ENCODE results near the gene TMEM147.

The TMEM147 gene

DNA sequence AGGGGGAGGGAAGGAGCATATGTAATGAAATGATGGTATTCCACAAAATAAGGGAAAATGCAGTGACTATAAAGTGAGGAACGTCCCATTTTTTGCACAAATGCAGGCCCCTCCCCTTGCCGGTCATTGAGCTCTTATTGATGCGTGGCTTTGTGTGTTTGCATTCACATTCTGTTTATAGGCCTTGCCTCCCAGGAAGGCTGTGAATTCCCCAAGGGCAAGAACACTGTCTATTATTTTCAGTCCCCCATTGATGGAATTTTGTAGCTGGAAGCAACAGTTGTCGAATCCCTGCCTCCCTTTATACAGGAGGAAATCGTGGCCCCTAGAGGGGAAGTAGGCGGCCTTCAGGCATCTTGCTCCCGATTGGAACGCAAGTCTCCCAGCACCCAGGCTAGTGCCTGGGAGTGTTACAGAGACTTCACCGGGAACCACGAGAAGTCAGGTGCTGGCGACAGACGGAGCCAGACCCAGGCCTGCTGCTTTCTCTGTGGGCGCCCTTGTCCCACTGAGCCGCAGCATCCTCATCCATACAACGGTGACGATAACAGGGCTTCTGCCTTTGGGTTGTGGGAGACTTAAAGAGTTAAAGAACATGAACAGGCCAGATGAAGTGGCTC is 24.2 kb upstream of the TMEM147 start:
- DNase-seq = no peak

DNA sequence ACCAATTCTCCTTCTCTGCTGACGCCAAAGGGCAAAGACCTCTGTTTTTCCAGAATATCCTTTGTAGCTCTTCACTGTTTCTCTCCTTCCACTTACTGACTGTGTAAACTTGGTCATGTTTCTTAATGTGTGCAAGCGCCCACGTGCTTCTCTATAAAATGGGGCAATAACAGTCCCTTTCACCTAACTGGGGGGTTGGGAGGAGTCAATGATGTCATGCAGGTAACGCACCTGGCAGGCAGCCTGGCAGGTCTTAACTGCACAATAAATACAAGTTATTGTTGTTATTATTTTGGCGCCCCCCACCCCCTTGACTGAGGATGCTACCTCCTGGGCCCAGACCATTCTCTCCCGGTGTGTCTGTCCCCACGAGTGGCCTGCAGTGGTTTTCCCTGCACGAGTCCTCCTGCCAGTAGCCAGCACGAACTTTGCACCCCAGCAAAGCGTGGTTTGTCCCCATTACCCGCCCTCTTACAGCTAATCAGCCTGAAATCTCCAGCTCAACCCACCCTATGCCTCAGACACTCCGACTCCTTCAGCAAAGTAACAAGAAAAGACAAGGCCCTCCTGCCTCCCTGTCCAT is 22.6 kb upstream of the TMEM147 start:
- DNase-seq = no peak

DNA sequence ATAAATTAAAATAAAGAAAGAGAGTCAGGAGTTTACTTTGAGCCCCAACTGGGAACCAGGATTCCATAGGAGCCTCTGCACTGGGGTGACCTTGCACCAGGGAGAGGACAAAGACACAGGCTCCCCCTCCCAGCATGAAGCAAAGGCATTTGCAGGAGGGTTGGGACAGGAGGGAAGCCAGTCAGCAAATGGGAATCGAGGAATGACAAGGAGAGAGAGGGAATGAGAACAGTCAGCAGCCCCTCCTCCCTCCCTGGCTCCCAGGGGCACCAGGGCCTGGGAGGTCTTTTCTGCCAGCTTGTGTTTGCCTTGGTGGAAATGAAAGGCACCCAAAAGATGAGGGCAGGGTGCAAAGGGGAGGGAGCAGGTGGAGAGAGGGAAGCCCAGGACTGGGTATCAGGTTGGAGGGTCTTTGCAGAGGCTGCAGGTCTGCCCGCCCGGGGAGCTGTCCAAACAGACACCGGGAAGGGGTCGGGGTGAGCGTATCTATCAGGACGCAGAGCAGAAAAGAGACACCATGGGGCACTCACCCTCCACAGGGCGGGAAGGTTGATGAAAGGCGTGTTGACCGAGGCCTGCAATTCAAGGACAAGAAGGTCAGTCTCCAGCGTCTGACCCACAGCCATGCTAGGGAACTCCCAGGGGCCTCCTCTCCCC is 21.1 kb upstream of the TMEM147 start:
- no peak for DNase-seq

DNA sequence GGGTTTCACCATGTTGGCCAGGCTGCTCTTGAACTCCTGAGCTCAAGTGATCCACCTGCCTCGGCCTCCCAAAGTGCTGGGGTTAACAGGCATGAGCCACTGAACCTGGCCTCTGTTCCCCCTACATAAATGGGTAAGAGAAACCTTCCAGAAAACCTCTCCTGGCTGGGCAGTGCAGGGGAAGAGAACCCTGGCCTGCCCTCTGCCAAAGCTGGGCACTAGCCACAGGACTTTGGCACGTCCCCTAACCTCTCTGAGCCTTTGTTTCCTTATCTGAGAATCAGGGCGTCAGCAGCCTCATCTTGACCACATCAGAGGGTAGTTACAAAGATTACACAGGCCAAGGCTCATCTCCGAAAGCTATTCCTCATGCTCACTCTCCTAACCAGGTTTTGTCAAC is 19.6 kb upstream of the TMEM147 start:
- no peak for DNase-seq

DNA sequence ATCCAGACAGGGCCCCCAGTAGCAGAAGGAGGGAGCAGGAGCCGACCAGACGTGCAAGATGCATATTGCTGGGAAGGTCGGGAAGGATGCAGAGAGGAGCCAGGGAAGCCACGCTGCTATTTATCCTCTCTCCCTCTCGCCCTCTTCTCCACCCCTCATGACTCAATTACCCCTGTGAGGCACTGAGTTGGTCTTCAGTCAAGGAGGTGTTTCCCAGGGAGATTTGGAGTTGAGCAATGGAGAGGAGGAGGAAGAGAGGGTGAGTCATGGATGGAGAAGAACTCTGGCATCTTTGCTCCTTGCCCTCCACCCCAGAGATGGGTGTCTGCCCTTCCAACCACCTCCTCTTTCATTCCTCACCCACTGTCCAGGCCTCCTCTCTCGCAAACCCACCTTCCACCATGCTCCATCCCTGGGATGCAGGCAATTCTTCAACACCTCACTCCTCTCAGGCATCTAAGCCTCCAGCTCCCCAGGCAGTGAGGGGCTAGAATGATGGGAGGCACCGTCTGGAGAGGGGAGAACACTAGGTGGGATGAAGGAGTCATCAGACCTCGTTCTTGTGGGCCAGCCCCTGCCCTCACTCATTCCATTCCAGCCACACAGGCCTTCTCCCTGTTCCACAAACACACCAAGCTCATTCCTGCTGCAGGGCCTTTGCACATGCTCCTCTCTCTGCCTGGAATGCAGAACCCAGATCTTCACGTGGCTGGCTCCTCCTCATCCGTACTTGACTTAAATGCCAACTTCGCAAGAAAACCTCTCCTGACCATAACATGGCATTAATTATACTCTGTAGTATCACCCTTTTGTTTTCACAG is 17.0 kb upstream of the TMEM147 start, which contains the start of gene SBSN:
SBSN (minus strand) TSS at position 94 of the 821 bp plus-strand sequence; CDS start at position 64, 30 bp downstream.
- no peak for DNase-seq

DNA sequence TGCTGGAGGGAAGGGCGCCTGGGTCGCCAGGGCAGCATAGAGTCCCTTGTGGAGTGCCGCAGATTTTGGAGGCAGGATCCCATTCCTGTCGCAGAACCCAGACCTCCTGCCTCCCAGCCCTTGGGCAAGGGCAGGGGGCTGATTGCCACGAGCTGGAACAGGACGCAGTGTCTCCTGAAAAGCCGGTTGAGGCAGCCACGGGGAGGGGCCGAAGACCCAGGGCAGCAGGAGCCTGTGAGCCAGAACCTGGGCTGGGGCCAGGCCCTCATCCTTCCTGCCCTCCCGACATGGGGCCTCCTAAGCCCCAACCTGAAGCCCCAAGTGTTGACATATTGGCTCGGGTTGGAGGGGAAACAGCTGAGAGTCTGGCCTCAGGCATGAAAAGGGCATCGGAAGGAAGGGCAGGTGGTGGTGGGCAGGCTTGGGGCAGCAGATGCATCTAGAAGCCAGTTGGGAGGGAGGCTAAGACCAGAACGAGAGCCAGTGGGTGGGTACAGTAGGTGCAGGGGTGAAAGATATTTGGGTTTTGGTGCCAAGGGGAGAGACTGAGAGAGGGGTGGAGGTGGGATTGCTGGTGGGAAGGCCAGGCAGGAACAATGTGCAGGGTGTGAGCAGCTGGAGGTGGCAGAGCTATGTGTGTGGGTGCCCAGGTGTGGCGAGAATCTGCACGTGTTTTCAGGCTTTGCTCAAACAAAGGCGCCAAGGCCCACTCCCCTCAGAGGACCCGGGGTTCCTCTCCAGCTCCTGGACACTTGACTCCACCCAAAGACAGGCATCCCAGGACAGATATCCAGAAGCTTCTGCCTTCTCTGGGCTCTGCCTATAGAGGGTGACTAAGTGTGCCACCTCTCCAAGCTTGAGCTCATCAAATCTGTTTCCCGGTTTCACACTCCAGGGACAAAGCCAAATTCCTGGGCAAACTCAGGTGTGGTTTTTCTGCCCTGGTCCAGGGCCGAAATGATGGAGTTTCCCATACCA is 15.9 kb upstream of the TMEM147 start:
- DNase-seq = no peak

DNA sequence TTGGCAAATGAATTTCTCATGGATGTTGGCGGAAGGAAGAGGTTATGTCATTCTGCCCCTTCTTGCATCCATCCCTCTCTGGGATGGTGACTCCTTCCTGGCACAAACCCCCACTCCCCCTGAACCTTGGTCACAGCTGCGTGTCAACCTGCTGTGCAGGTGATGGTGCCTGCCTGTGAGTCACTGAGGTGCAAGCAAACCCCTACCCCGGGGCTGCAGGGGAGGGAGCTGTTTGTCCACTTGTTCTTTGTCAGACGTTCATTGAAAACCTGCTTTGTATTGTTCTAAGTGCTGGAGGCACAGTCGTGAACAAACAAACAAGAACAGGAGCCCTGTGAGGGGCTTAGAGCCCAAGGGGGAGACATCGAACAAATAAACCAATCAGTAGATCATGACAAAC is 14.1 kb upstream of the TMEM147 start:
- no peak for DNase-seq

DNA sequence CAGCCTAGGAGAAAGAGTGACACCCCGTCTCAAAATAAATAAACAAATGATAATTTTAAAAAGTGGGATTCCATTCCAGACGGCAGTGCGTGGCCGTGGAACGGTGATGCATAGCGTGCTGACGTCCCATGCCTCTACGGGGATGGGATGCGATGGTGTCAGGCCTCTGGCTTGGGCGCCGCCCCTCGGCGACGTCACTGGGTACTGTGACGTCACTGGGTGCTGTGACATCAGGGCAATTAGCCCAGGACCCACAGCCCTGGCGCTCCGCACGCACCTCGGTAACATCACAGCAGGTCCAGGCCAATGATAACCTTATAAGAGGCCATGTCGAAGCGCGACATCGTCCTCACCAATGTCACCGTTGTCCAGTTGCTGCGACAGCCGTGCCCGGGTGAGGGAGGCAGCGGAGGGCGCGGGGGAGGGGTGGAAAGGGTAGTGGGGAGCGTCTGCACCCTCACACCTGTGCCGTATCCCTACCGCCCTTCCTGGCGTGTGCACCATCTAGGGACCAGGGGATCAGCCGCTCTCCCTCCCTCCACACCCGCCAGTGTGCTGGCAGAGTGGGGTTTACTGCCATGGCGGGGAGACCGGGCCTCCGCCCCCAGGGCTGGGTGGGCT is 12.1 kb upstream of the TMEM147 start, which contains the start of gene GAPDHS:
GAPDHS (plus strand) TSS at position 256 of the 621 bp plus-strand sequence; CDS start at position 328, 72 bp downstream.
- DNase-seq = no peak

DNA sequence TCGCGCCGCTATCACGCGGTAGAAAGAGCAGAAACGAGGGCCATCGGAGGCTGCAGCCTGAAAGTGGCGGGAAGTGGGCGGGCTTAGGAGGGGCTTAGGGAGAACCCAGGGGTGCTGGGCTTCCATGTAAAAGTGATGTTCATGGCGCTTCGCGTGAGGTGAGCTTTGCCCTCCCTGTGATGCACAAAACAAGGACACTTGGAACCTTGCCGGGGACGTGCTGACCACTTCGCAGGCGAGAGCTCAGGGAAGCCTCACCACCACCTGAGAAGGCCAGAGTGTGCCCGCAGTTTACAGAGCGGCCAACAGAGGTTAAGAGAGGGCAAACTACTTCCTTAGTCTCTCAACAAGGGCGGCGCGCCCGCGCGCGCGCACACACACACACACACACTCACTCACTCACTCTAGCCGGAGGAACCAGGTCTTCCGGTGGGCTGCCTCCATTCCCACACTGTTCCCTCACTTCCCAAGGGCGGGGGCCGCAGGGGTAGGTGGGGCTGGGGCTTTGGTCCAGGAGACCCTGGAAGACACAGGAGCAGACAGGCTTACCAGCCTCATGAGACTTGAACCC is 11.5 kb upstream of the TMEM147 start:
- no peak for DNase-seq

DNA sequence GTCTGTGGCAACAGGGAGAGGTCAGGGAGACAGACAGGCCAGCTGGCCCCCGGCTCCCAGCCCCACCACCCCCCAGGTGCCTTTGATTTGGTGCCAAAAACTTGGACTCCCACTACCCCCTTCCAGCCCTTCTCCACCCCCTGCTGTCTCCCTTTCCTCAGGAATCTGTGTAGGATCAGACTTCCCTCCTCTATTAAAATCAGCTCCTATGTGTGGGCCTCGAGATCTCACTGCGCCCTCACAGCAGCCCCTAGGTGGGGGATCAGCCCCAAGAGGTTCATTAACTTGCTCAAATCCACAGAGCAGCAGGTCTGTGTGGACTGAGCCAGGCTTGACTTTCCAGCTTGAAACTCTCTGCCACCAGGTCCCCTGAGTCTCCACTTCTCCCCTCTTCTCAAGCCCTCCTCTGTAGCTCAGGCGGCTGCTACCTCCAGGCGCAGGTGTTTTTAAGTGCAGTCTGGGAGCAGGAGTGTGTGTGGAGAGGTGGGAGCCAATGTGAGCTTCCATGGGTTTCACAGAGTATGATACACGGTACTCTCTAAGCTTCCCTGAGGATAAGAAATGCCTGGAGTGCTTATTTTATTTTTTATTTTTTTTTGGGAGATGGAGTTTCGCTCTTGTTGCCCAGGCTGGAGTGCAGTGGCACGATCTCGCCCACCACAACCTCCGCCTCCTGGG is 10.5 kb upstream of the TMEM147 start:
- DNase-seq = no peak

DNA sequence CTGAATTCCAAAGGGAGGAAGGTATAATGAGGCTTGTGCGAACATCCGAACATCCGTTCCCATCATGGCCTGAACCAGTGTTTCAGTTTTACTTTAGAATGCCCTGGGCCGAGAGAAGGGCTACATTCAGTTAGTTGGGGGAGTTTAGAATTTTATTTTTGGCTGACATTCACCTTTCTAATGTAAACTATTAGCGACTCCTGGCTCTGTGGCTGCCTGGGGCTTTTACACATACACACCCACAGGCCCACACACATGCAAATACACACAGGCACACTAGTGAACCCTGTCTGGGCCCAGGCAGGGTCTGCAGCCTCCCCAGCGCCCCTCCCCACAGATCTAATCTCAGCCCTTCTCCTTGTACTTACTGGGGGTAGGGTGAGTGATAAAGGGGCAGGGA is 6.1 kb upstream of the TMEM147 start:
- no peak for DNase-seq

DNA sequence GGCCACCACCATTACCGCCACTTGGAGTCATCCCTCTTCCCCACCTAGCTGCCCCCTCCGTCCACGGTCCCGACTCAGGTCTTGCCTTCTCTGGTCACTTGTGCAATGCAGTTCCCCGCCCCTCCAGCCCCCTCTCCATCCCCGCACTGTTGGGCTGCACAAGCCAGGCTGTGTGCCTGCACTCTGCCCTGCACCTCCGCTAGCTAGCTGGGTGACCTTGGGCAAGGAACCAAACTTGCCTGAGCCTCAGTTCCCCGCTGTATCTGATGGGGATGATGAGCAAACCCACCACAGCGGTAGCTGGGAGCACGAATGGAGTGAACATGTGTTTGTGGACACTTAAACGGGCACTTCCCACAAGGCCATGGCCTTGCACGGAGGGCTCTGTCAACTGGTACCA is 5.6 kb upstream of the TMEM147 start:
- DNase-seq = no peak

DNA sequence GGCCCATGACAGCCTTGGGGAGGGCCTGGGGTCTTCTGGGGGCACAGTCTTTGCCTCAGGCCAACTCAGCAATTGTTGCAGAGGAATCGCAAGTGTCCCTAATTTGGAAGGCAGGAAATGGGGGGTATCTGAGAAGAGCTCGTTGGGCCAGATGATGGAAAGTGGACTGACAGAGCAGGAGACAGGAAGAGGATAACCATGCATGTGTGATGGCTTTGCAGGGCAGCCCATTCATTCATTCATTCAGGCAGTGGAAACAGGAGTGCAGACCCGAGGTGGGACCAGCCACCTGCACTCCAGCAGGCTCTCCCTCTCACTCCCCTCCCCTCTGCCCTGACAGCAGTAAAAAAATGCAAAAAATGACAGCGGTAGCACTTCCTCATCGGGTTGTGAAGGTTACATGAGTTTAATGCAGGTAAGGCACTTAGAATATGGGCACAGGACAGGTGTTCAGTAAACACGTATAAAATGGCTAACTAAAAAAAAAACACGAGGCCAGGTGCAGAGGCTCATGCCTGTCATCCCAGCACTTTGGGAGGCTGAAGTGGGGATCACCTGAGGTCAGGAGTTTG is 5.0 kb upstream of the TMEM147 start:
- no peak for DNase-seq

DNA sequence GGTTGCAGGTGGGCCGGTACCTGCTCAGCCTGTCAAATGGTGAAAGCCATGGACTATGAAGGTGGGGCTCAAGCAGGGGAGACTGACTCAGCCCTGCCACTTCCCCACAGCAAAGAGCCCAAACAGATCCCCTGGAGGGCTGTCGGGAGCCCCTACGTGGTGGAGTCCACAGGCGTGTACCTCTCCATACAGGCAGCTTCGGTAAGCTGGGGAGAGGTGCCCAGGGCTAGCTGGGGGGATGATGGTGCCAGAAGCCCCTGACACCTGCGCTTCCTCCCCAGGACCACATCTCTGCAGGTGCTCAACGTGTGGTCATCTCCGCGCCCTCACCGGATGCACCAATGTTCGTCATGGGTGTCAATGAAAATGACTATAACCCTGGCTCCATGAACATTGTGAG is 3.2 kb upstream of the TMEM147 start:
- DNase-seq = no peak

DNA sequence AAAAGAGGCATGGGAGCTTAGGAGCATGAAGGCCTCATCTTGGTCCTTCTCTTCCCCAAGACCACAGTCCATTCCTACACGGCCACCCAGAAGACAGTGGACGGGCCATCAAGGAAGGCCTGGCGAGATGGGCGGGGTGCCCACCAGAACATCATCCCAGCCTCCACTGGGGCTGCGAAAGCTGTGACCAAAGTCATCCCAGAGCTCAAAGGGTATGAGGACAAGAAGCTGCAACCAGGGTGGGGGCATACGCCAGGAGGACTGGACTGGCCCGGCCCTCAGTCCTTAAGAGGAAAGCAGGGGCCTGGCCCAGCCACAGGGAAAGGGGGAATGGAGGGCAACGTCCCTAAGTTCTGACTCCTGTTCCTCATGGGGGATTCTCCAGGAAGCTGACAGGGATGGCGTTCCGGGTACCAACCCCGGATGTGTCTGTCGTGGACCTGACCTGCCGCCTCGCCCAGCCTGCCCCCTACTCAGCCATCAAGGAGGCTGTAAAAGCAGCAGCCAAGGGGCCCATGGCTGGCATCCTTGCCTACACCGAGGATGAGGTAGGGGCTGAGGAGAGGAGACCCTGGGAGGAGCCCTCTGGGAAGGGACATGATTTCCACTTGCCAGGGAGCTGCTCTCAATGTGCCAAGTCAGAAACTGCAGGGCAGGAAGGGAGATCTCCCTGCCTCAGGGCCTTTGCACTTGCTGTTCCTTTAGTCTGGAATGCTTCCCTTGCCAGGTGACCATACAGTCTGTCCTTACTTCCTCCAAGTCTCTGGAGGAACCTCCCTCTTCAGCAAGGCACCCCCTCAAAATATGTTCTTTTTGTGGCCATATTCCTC is 1.9 kb upstream of the TMEM147 start:
- no peak for DNase-seq

DNA sequence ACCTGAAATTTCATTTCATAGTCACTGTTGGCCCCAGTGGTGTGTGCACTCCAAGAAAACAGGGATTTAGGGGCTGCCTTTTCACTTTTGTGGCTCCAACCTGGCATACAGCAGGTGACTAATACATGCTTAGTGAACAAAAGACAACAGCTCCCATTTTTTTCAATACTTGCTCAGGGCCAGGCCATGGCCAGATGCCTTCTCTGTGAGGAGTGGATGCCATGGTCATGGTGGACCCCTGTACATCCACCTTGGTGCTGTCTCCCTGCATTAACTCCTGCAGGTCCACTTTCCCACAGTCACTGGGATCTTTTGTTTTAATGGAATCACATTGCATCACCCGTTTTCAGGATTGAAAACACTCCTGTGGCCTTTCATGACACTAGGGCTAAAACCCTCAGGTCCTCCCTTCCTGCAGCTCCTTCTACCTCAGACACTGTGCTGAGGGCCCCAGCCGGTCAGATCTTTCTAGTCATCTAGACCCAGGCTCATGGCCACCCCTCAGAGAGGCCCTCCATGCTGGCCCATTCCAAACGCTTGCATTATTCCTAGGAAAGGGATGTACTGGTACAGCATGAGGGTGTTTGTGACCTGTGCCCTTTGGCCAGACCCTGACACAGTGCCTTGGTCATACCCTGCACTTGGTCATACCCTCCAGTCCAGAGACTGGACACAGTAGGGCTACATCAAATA is 1.2 kb upstream of the TMEM147 start:
- no peak for DNase-seq

DNA sequence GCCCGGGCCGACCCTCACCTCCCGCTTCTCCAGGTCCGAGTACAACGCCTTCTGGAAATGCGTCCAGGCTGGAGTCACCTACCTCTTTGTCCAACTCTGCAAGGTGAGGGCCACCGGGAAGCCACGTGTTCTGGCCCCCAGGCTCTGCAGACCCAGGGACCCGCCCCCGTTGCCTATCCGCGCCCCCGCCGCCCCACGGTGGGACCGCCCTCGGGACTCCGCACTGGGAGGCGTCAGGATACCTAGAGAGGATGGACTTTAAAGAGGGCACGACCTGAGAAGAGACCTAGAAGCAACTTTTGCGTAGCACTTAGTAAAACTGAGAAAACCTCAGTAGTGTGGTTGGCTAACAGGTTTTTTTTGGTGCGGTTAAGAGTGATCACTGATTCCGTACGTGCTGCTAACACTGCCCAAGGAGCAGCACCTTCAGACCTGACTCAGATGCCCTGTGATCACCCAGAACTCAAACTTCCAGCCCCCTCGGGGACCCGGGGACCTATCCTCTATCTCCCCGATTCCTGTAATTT is 492 bp downstream of the TMEM147 start:
- DNase-seq = peak; percentile 34

DNA sequence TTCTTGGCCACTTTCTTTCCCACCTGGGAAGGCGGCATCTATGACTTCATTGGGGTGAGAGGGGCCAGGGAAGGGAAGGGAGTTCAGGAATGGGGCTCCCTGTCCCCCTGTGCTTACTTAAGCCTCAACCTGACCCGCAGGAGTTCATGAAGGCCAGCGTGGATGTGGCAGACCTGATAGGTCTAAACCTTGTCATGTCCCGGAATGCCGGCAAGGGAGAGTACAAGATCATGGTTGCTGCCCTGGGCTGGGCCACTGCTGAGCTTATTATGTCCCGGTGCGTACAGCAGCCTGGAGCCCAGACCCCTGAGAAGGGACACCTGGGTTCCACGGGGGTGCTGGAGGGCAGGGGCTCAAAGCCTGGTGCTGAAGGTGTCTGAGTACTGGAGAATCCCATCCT is 1.1 kb downstream of the TMEM147 start:
- no peak for DNase-seq
